SH-SY5Y (cell line): ENCODE results near the gene CAV3.

Source experiments
- GATA2 ChIP-seq: IDR thresholded peaks from 2 replicates; pipeline ENCODE4 v1.6.1; 2011; ENCODE audit warnings: mild to moderate bottlenecking, low read depth, low read length
- GATA3 ChIP-seq: IDR thresholded peaks from 2 replicates; pipeline ENCODE4 v1.6.1; 2011; ENCODE audit warnings: low read depth, mild to moderate bottlenecking, low read length, moderate library complexity

- TF ChIP-seq GATA2, result no peak
- TF ChIP-seq GATA3, result no peak
Measured at GRCh38 chr3:8712908-8713255, 20.7 kb upstream of the CAV3 start.
